Mesendoderm (in vitro differentiated cells): ENCODE data around the gene RAB31. TPM values are rescaled to one million over a fixed set of nuclear protein-coding genes. Genes with fewer than 3 reads are reported as not detected.

ENCODE experiments used
- small RNA-seq: library from polyadenylated mRNA; stranded (forward); fragments of <200 nt; extraction: miRNeasy Mini kit (QIAGEN cat#:217004); gene quantifications from one replicate; pipeline ENCODE3, GENCODE V24; 2013; ENCODE audit not compliant: insufficient read depth

Gene RAB31

Small RNA genes within 50 kb of the gene (small RNA-seq; reads per million reads assigned to genes)
- not detected for gene RN7SL862P
- not detected for gene RNA5SP449
